MCF 10A (cell line): ENCODE measurements around the gene ZBTB46. TPM values are rescaled to one million over a fixed set of nuclear protein-coding genes. Genes with fewer than 3 reads are reported as not detected.

ENCODE experiments used
- BruUV-seq: library from RNA; stranded (reverse); fragments of 400-500 nt; replicated peaks from 2 replicates; lab custom pipeline; 2021; lab: Mats Ljungman, UMichigan
- CTCF ChIA-PET: fragments of 300-600 bp; sonication (Branson Sonifier 250); formaldehyde crosslinking; extraction: SDS; loops from one replicate; lab custom pipeline; 2021; ENCODE audit warnings: antibody characterized with exemption, inconsistent platforms; lab: Yijun Ruan, JAX
- POLR2A ChIA-PET: fragments of 300-600, 350-650 bp; sonication (Branson Sonifier 250); formaldehyde crosslinking; extraction: SDS; loops from one replicate; lab custom pipeline; 2020; ENCODE audit warnings: antibody characterized with exemption, inconsistent platforms; lab: Yijun Ruan, JAX
- DNase-seq: peaks from one replicate; pipeline ENCODE4 v3.0.0-alpha.2; 2018; ENCODE audit not compliant: unreplicated experiment
- H3K27ac Mint-ChIP-seq: one replicate; pipeline ENCODE4 v1.8.0; 2022; ENCODE audit warnings: mild to moderate bottlenecking, low read depth, mixed read lengths; ENCODE audit not compliant: unreplicated experiment
- H3K27me3 Mint-ChIP-seq: one replicate; pipeline ENCODE4 v1.8.0; 2022; ENCODE audit warnings: mixed read lengths; ENCODE audit not compliant: insufficient read depth, unreplicated experiment
- H3K36me3 Mint-ChIP-seq: one replicate; pipeline ENCODE4 v1.8.0; 2022; ENCODE audit warnings: mild to moderate bottlenecking, moderate library complexity, mixed read lengths; ENCODE audit not compliant: insufficient read depth, unreplicated experiment
- H3K4me1 Mint-ChIP-seq: one replicate; pipeline ENCODE4 v1.8.0; 2022; ENCODE audit warnings: mixed read lengths; ENCODE audit not compliant: insufficient read depth, unreplicated experiment
- H3K4me3 Mint-ChIP-seq: one replicate; pipeline ENCODE4 v1.8.0; 2022; ENCODE audit warnings: mild to moderate bottlenecking, moderate library complexity, mixed read lengths; ENCODE audit not compliant: unreplicated experiment
- H3K9me3 Mint-ChIP-seq: one replicate; pipeline ENCODE4 v1.8.0; 2022; ENCODE audit warnings: mixed read lengths; ENCODE audit not compliant: unreplicated experiment
- CTCF ChIP-seq: fragments of 200-600 bp; IDR thresholded peaks from one replicate; pipeline ENCODE4 v1.8.0; 2022; ENCODE audit warnings: antibody characterized with exemption, mild to moderate bottlenecking; ENCODE audit not compliant: unreplicated experiment
- intact Hi-C: fragments of 100-400 bp; cut with micrococcal nuclease; formaldehyde crosslinking; loops from 2 replicates; pipeline ENCODE4 v1.14.1; 2022
- total RNA-seq: library from RNA; stranded (reverse); gene quantifications from 2 replicates; pipeline ENCODE4 v1.2.3, GENCODE V29; 2022

The ZBTB46 gene
- total RNA-seq, 1 experiment from 2014 or later: 0.63 TPM

DNA sequence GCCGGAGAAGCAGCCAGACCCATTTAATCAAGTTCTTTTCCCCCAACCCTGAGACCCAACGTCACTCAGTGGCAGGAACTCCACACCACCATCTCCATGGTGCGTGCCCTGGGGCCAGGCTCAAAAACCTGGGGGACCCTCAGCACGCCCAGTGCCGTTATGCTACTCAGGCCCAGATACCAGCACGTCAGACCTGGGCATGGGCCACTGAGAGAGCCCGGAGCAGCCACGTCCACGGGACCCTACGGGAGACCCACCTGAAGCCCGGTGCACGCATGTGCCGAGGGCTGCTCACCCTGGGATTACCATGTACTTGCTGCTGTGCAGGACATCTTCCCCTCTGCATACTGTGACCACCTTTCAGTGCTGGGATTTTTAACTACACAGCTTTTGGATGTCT lies 77.7 kb downstream of the ZBTB46 start:
- BruUV-seq: no TSS peak
- peaks cover 6% of the 10 kb centered on the region for H3K36me3 Mint-ChIP-seq
- TF ChIP-seq CTCF: no peak
- no peaks in the 10 kb centered on the region for H3K9me3 Mint-ChIP-seq
- intact Hi-C loops: no loop called here
- ChIA-PET CTCF (no interaction called here), POLR2A (interaction anchor here (1.0 kb wide), 1 partner anchor 8 kb away, joined by 8 read pairs; no protein-coding TSS in a partner anchor)
- H3K27me3 Mint-ChIP-seq: peaks cover 16% of the 10 kb centered on the region
- no peak overlapping the region for H3K27ac Mint-ChIP-seq
- DNase-seq: no peak
- H3K4me3 Mint-ChIP-seq: no peak overlapping the region
- no peaks in the 10 kb centered on the region for H3K4me1 Mint-ChIP-seq

GRCh38 chr20:63752411-63753101 lies 78.5 kb downstream of the ZBTB46 start:
- intact Hi-C loops: no loop called here
- Mint-ChIP-seq H3K4me3 (no peak overlapping the region), H3K9me3 (no peaks in the 10 kb centered on the region), H3K36me3 (peaks cover 6% of the 10 kb centered on the region), H3K27ac (no peak overlapping the region), H3K27me3 (peaks cover 7% of the 10 kb centered on the region), H3K4me1 (no peaks in the 10 kb centered on the region)
- CTCF ChIA-PET: no interaction called here
- no peak for TF ChIP-seq CTCF
- POLR2A ChIA-PET: interaction anchor here (0.7 to 1.0 kb wide), 4 partner anchors 11 to 227 kb away, joined by 3 to 4 read pairs (median 3); no protein-coding TSS in a partner anchor
- BruUV-seq: no TSS peak
- DNase-seq: no peak

DNA sequence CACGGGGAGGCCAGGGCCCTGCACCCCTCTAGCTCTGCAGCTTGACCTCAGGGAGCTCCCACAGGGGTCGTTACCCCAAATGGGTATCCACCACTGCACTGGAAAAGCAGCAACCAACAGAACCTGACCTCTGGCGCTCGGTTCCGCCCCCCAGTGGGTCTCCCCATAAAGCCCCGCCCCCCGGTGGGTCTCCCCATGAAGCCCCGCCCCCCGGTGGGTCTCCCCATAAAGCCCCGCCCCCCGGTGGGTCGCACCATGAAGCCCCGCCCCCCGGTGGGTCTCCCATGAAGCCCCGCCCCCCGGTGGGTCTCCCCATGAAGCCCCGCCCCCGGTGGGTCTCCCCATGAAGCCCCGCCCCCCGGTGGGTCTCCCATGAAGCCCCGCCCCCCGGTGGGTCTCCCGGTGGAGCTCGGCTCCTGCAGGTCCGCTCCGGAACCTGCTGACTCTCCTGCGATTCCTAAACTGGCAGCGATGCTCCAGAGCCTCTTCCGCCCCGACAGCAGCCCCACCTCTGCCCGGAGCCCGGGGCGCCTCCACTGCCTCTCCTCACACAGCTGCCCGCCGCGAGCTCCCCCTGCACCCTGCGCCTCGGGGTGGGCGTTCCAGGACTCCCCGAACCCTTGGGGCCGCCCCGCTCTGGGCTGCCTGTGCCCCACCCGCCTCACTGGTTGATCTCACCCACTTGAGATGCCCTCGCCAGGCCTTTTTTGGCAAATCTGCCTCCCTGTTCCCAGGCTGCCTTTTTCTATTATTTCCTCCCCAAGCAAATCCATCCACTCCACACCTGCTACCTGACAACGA lies 79.4 kb downstream of the ZBTB46 start:
- no peak overlapping the region for H3K27ac Mint-ChIP-seq
- intact Hi-C loops: no loop called here
- no TSS peak for BruUV-seq
- peaks cover 6% of the 10 kb centered on the region for H3K36me3 Mint-ChIP-seq
- H3K4me3 Mint-ChIP-seq: no peak overlapping the region
- H3K4me1 Mint-ChIP-seq: no peaks in the 10 kb centered on the region
- ChIA-PET POLR2A (interaction anchor here (0.7 to 2.9 kb wide), 4 partner anchors 11 to 228 kb away, joined by 3 to 8 read pairs (median 4); no protein-coding TSS in a partner anchor), CTCF (interaction anchor here (0.6 kb wide), 2 partner anchors 11 to 137 kb away, joined by 3 to 5 read pairs; no protein-coding TSS in a partner anchor)
- TF ChIP-seq CTCF: no peak
- no peaks in the 10 kb centered on the region for H3K27me3 Mint-ChIP-seq
- DNase-seq: no peak
- H3K9me3 Mint-ChIP-seq: no peaks in the 10 kb centered on the region
